Cardiac fibroblast (primary cell): ENCODE results near the gene RASSF8.

Experiments used
- DNase-seq, 2 donors: peaks; one replicate each; pipeline versions ENCODE4 v3.0.0 to v3.0.0-alpha.2; 2010; ENCODE audit warnings: low read depth in 2 of 2
- H3K4me3 ChIP-seq, 2 donors: replicated peaks in 1 of 2; 1 replicate in 1 of 2; 2 replicates in 1 of 2; pipeline ENCODE4 v1.5.1; 2011; ENCODE audit warnings: low read depth in 2 of 2, low read length in 2 of 2, mild to moderate bottlenecking in 2 of 2, moderate library complexity in 1 of 2
- TF ChIP-seq, protein P1 (sequence below): IDR thresholded peaks from one replicate; pipeline ENCODE4 v1.5.1; 2011; ENCODE audit warnings: low read depth, mild to moderate bottlenecking, low read length, inconsistent platforms

Gene RASSF8

DNA sequence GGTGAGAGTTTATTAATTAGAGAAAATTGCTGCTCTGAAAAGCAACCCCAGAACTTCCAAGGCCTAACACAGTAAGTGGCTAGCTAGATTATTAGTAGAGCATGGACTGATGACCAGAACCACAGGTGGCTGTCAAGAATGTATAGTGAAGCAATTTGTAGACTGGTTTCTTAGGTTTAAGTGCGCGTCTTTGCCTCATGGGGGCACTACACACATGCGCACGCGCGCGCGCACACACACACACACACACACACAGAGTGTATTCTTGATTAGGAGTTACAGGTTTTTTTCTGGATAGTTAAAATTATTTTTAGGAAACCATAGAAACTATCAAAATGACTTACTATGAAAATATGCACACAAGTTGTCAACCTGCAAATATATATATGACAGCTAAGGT is 99.8 kb downstream of the RASSF8 start:
- TF ChIP-seq, protein P1, sequence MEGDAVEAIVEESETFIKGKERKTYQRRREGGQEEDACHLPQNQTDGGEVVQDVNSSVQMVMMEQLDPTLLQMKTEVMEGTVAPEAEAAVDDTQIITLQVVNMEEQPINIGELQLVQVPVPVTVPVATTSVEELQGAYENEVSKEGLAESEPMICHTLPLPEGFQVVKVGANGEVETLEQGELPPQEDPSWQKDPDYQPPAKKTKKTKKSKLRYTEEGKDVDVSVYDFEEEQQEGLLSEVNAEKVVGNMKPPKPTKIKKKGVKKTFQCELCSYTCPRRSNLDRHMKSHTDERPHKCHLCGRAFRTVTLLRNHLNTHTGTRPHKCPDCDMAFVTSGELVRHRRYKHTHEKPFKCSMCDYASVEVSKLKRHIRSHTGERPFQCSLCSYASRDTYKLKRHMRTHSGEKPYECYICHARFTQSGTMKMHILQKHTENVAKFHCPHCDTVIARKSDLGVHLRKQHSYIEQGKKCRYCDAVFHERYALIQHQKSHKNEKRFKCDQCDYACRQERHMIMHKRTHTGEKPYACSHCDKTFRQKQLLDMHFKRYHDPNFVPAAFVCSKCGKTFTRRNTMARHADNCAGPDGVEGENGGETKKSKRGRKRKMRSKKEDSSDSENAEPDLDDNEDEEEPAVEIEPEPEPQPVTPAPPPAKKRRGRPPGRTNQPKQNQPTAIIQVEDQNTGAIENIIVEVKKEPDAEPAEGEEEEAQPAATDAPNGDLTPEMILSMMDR, result no peak
- no peak for DNase-seq
- H3K4me3 ChIP-seq, result no peak overlapping the region

DNA sequence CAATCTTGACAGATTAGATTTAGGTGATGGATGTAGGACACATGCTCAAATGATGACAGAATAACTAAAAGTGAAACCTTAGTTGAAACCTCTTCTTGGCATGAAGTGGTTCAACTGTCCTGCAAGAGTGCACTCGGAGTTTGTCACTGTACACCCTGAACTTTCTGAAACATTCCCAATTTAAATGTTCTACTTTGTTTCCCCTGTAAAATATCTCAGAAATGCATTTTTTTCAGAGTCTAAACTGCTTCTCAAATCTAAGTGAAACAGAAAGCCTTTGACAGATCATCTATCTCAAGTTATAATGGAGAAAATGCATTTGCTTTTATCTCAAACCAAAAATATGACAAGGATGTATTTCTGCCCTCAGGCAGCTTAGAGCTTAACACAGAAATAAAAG is 100.3 kb downstream of the RASSF8 start:
- no peak overlapping the region for H3K4me3 ChIP-seq
- no peak for DNase-seq
- TF ChIP-seq, protein P1, result no peak

DNA sequence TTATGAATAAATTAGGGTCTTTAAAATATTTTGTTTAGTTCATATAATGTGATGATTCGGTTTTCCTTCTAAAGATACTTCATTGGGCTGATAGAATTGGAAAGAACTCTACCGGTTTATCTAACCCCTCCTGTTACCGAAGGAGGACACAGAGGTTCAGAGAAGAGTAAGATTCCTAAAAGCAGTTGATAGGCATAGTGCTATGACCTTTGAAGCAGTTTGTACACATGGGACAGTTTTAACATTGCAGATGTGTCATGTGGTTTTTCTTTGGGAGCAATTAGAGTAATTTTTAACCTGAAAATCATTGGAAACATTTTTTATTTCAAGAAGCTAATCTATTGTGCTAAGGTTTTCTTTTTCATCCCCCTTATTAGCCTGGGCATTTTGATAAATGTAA is 103.5 kb downstream of the RASSF8 start:
- H3K4me3 ChIP-seq, result no peak overlapping the region
- TF ChIP-seq, protein P1, result no peak
- no peak for DNase-seq

DNA sequence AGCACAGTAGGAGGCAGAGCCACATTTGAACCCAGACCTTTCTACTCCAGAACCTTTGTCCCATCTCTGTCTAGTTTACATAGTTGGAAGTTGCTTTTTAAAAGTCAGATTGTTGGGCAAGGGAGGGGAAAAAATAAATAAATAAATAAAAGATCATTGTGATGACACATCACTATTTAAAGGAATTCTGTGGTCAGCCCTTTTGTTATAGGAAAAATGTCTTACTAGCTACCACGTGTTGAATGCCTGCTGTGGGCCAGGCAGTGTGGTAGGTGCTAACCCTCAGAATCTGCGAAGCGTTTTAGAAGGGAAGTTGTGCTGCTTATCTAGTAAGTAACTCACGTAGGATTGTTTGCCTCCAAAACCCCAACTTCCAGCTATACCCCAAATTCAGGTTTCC is 104.1 kb downstream of the RASSF8 start:
- H3K4me3 ChIP-seq, result no peak overlapping the region
- DNase-seq, result peak; percentile 43 to 72
- TF ChIP-seq, protein P1, result no peak

DNA sequence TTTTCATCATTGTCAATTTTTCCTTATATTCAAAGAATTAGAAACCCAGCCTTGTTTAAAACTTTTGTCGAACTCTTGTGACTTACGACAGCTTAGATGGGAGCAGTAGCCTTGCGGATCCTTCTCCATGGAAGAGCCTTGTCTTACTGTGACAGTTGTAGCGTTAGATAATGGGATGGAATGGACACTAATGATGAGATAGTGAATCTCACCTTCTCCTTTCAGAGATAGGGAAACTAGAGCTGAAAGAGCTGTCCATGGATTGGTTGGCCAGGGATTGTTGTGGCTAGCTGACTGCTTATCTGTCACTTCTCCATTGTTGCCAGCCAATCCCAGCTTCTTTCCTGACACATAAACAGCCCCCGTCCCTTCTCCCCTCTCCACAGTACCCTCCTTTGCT is 107.0 kb downstream of the RASSF8 start:
- DNase-seq, result no peak
- TF ChIP-seq, protein P1, result no peak
- no peak overlapping the region for H3K4me3 ChIP-seq

DNA sequence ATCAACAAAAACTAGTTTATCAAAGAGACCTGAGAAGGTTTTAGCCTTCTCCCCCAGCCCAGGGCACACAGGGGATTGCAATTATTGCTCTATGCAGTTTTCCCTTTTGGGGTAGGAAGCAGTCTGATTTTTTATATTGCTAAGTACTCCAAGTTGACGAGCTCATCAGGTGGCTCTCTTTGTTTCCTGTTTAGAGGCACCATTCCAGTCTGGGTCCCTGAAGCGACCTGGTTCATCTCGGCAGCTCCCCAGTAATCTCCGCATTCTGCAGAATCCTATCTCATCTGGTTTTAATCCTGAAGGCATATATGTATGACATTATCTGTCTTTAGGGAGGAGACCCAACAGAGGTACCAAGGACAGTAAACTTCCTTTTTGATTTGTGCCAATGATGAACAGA is 110.0 kb downstream of the RASSF8 start:
- DNase-seq, result no peak
- H3K4me3 ChIP-seq, result no peak overlapping the region
- TF ChIP-seq, protein P1, result no peak

DNA sequence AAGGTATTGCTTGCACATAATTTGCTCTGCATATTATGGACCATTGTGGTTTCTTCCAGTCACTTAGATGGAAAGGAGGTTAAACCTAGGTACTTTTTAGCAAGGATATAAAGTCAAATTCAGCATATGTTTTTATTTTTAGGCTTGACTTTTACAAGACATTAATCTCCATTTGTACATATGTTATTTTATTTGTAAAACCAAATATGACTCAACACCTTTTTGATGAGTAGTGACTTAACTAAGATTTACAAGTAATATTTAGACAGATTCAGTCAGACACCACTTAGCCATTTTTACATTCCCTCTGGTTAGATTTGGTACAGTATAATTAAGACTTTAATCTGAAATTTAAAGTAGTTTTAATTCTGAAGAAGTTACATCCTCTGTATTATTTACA is 111.3 kb downstream of the RASSF8 start:
- DNase-seq, result no peak
- no peak overlapping the region for H3K4me3 ChIP-seq
- TF ChIP-seq, protein P1, result no peak
